Bronchial epithelial cell (primary cell): ENCODE results near the gene SAMD10. TPM values are rescaled to one million over a fixed set of nuclear protein-coding genes. Genes with fewer than 3 reads are reported as not detected.
"Not testable (repeated sequence)": the region's sequence is repeated elsewhere in the genome, so short reads cannot be mapped to it uniquely, and the experiment has no call there.

Source experiments
- DNase-seq: peaks from one replicate; pipeline ENCODE4 v3.0.0-alpha.2; 2010; ENCODE audit warnings: low read depth
- FAIRE-seq: peaks from 2 replicates; lab custom pipeline; 2011; peaks lifted over from hg19 to GRCh38; lab: Jason Lieb, UNC
- H3K27me3 ChIP-seq: 2 replicates; pipeline ENCODE4 v1.5.1; 2011; ENCODE audit warnings: low read length; ENCODE audit not compliant: control insufficient read depth, insufficient read depth
- H3K36me3 ChIP-seq: 2 replicates; pipeline ENCODE4 v1.5.1; 2011; ENCODE audit warnings: low read length; ENCODE audit not compliant: control insufficient read depth, insufficient read depth
- H3K4me3 ChIP-seq: 2 replicates; pipeline ENCODE4 v1.5.1; 2011; ENCODE audit warnings: mild to moderate bottlenecking, low read depth, low read length, control low read depth
- CTCF ChIP-seq: IDR thresholded peaks from 2 replicates; pipeline ENCODE4 v1.5.1; 2011; ENCODE audit warnings: mild to moderate bottlenecking, moderate library complexity, low read length, control low read depth, inconsistent platforms; ENCODE audit not compliant: insufficient read depth, severe bottlenecking
- total RNA-seq: library from RNA; depleted of rRNA; stranded (reverse); fragments of >200 nt; gene quantifications from 2 replicates; pipeline ENCODE4 v1.2.1, GENCODE V29; 2014

SAMD10 gene
- total RNA-seq, 1 donor from 2014 or later = 1.1 TPM

- DNase-seq (no peak), FAIRE-seq (no peak)
- H3K36me3 ChIP-seq = peaks cover 45% of the 10 kb centered on the region
- H3K27me3 ChIP-seq = no peaks in the 10 kb centered on the region
- H3K4me3 ChIP-seq = no peak overlapping the region
- no peak for TF ChIP-seq CTCF
Observed at GRCh38 chr20:64023361-64024140, 44.1 kb upstream of the SAMD10 start.

GRCh38 chr20:64022671-64023360 lies 43.4 kb upstream of the SAMD10 start:
- Histone ChIP-seq H3K4me3 (no peak overlapping the region), H3K36me3 (peaks cover 44% of the 10 kb centered on the region), H3K27me3 (no peaks in the 10 kb centered on the region)
- DNase-seq (no peak), FAIRE-seq (no peak)
- no peak for TF ChIP-seq CTCF

GRCh38 chr20:64021124-64021975 lies 41.9 kb upstream of the SAMD10 start:
- Histone ChIP-seq H3K4me3 (no peak overlapping the region), H3K27me3 (no peaks in the 10 kb centered on the region), H3K36me3 (peaks cover 37% of the 10 kb centered on the region)
- DNase-seq (no peak), FAIRE-seq (no peak)
- no peak for TF ChIP-seq CTCF

GRCh38 chr20:64015635-64016034 lies 36.2 kb upstream of the SAMD10 start:
- DNase-seq = no peak
- no peak for FAIRE-seq
- no peak overlapping the region for H3K4me3 ChIP-seq
- H3K27me3 ChIP-seq = no peaks in the 10 kb centered on the region
- H3K36me3 ChIP-seq = peaks cover 27% of the 10 kb centered on the region
- TF ChIP-seq CTCF = no peak

- not testable (repeated sequence) for DNase-seq, H3K27me3 ChIP-seq, FAIRE-seq, H3K4me3 ChIP-seq
- peaks cover 24% of the 10 kb centered on the region for H3K36me3 ChIP-seq
Observed at GRCh38 chr20:64012385-64013154, 33.1 kb upstream of the SAMD10 start.
